ENCODE data around the gene BCL7C. TPM values are rescaled to one million over a fixed set of nuclear protein-coding genes. Genes with fewer than 3 reads are reported as not detected.

BCL7C gene
- total and polyA plus RNA-seq, 2 donors from 2014 or later = 40.0 to 77.9 TPM

DNA sequence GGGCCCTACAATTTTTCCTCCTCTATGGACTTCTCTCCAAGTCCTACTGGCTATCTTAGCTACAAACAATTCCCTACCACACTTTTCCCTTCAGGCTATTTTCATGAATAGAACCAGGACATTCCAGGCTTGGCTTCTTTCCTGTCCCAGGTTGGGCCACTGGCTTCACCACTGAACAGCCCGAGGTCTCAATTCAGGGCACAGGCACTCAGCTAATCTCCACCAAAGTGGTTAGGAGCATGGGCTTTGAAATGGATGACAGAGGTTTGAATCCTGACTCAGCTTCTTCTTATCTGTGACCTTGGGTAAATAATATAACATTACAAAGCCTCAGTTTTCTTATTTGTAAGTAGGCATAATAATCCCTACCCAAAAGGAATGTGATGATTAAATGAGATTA, 56.0 kb downstream of the BCL7C start:
- H3K9ac ChIP-seq (ENCODE audit: low read length in 3 of 3) = no peak overlapping the region
- H3K4me1 ChIP-seq (ENCODE audit: control insufficient read depth in 2 of 3, insufficient read depth in 2 of 3, low read depth in 1 of 3, low read length in 3 of 3) = peaks cover 0 to 6% (median 2%) of the 10 kb centered on the region in 3 donors
- no peak overlapping the region for H3K27ac ChIP-seq (ENCODE audit: low read depth in 2 of 2, low read length in 2 of 2)
- H3K4me3 ChIP-seq (ENCODE audit: low read length in 3 of 3) = no peak overlapping the region
- no peaks in the 10 kb centered on the region for H3K9me3 ChIP-seq (ENCODE audit: control insufficient read depth in 2 of 3, insufficient read depth in 1 of 3, low read length in 3 of 3)
- no peak for DNase-seq
- no peaks in the 10 kb centered on the region for H3K27me3 ChIP-seq (ENCODE audit: control insufficient read depth, insufficient read depth, low read length)
- no peaks in the 10 kb centered on the region for H3K36me3 ChIP-seq (ENCODE audit: control insufficient read depth in 2 of 3, insufficient read depth in 3 of 3, low read length in 3 of 3)
- TF ChIP-seq, protein P1, sequence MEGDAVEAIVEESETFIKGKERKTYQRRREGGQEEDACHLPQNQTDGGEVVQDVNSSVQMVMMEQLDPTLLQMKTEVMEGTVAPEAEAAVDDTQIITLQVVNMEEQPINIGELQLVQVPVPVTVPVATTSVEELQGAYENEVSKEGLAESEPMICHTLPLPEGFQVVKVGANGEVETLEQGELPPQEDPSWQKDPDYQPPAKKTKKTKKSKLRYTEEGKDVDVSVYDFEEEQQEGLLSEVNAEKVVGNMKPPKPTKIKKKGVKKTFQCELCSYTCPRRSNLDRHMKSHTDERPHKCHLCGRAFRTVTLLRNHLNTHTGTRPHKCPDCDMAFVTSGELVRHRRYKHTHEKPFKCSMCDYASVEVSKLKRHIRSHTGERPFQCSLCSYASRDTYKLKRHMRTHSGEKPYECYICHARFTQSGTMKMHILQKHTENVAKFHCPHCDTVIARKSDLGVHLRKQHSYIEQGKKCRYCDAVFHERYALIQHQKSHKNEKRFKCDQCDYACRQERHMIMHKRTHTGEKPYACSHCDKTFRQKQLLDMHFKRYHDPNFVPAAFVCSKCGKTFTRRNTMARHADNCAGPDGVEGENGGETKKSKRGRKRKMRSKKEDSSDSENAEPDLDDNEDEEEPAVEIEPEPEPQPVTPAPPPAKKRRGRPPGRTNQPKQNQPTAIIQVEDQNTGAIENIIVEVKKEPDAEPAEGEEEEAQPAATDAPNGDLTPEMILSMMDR (IDR thresholded peaks at IDR 0.05; ENCODE audit: borderline replicate concordance, extremely low read depth, insufficient read depth) = no peak
- intact Hi-C loops (cut with DNase I) = no loop called here
- FAIRE-seq = no peak

Small RNA genes within 50 kb of the gene (microRNA-seq; reads per million reads assigned to microRNA genes)
- gene MIR4519 (1.7 reads per million), gene MIR762 (not detected)

Other genes starting within 250 kb of the BCL7C start
- gene PRR14, start 243.1 kb downstream of the BCL7C start, total RNA-seq = 51.6 TPM
- gene PRR14, start 243.1 kb downstream of the BCL7C start, polyA plus RNA-seq (ENCODE audit: insufficient read depth, low read depth, low replicate concordance) = 44.2 TPM
- gene FBRS, start 235.6 kb downstream of the BCL7C start, total RNA-seq = 66.2 TPM
- gene FBRS, start 235.6 kb downstream of the BCL7C start, polyA plus RNA-seq (ENCODE audit: insufficient read depth, low read depth, low replicate concordance) = 26.3 TPM
- gene SRCAP, start 194.9 kb downstream of the BCL7C start, total RNA-seq = 71.9 TPM
- gene SRCAP, start 194.9 kb downstream of the BCL7C start, polyA plus RNA-seq (ENCODE audit: insufficient read depth, low read depth, low replicate concordance) = 1.6 TPM
- 27.8 TPM for gene PHKG2, start 145.7 kb downstream of the BCL7C start, total RNA-seq
- 34.9 TPM for gene PHKG2, start 145.7 kb downstream of the BCL7C start, polyA plus RNA-seq (ENCODE audit: insufficient read depth, low read depth, low replicate concordance)
- 12.2 TPM for gene CFAP119, start 132.0 kb downstream of the BCL7C start, total RNA-seq
- 13.5 TPM for gene CFAP119, start 132.0 kb downstream of the BCL7C start, polyA plus RNA-seq (ENCODE audit: insufficient read depth, low read depth, low replicate concordance)
- 109 TPM for gene RNF40, start 131.8 kb downstream of the BCL7C start, total RNA-seq
- 74.3 TPM for gene RNF40, start 131.8 kb downstream of the BCL7C start, polyA plus RNA-seq (ENCODE audit: insufficient read depth, low read depth, low replicate concordance)
- 19.8 TPM for gene ZNF629, start 106.9 kb downstream of the BCL7C start, total RNA-seq
- gene ZNF629, start 106.9 kb downstream of the BCL7C start, polyA plus RNA-seq (ENCODE audit: insufficient read depth, low read depth, low replicate concordance) = 8.1 TPM
- 7.3 TPM for gene CTF1, start 2.5 kb upstream of the BCL7C start, total RNA-seq
- 13.0 TPM for gene CTF1, start 2.5 kb upstream of the BCL7C start, polyA plus RNA-seq (ENCODE audit: insufficient read depth, low read depth, low replicate concordance)
- gene FBXL19, start 29.5 kb upstream of the BCL7C start, total RNA-seq = 18.9 TPM
- 7.4 TPM for gene FBXL19, start 29.5 kb upstream of the BCL7C start, polyA plus RNA-seq (ENCODE audit: insufficient read depth, low read depth, low replicate concordance)
- gene ORAI3, start 55.0 kb upstream of the BCL7C start, total RNA-seq = 23.1 TPM
- gene ORAI3, start 55.0 kb upstream of the BCL7C start, polyA plus RNA-seq (ENCODE audit: insufficient read depth, low read depth, low replicate concordance) = 32.3 TPM
- 18.8 TPM for gene SETD1A, start 63.7 kb upstream of the BCL7C start, total RNA-seq
- gene SETD1A, start 63.7 kb upstream of the BCL7C start, polyA plus RNA-seq (ENCODE audit: insufficient read depth, low read depth, low replicate concordance) = 4.8 TPM
- 40.5 TPM for gene HSD3B7, start 91.1 kb upstream of the BCL7C start, total RNA-seq
- 24.4 TPM for gene HSD3B7, start 91.1 kb upstream of the BCL7C start, polyA plus RNA-seq (ENCODE audit: insufficient read depth, low read depth, low replicate concordance)
- gene STX1B, start 116.6 kb upstream of the BCL7C start, total RNA-seq = 1.7 TPM
- gene STX1B, start 116.6 kb upstream of the BCL7C start, polyA plus RNA-seq (ENCODE audit: insufficient read depth, low read depth, low replicate concordance) = 0.22 TPM
- gene STX4, start 139.5 kb upstream of the BCL7C start, total RNA-seq = 60.6 TPM
- gene STX4, start 139.5 kb upstream of the BCL7C start, polyA plus RNA-seq (ENCODE audit: insufficient read depth, low read depth, low replicate concordance) = 61.2 TPM
- gene ZNF668, start 180.2 kb upstream of the BCL7C start, total RNA-seq = 6.4 TPM
- gene ZNF668, start 180.2 kb upstream of the BCL7C start, polyA plus RNA-seq (ENCODE audit: insufficient read depth, low read depth, low replicate concordance) = 5.4 TPM
- gene ZNF646, start 180.3 kb upstream of the BCL7C start, total RNA-seq = 20.5 TPM
- gene ZNF646, start 180.3 kb upstream of the BCL7C start, polyA plus RNA-seq (ENCODE audit: insufficient read depth, low read depth, low replicate concordance) = 2.9 TPM
- gene PRSS53, start 194.9 kb upstream of the BCL7C start, total RNA-seq = 2.6 TPM
- gene PRSS53, start 194.9 kb upstream of the BCL7C start, polyA plus RNA-seq (ENCODE audit: insufficient read depth, low read depth, low replicate concordance) = 0.99 TPM
- gene VKORC1, start 200.7 kb upstream of the BCL7C start, total RNA-seq = 84.7 TPM
- 209 TPM for gene VKORC1, start 200.7 kb upstream of the BCL7C start, polyA plus RNA-seq (ENCODE audit: insufficient read depth, low read depth, low replicate concordance)
- gene BCKDK, start 214.3 kb upstream of the BCL7C start, total RNA-seq = 47.6 TPM
- 70.6 TPM for gene BCKDK, start 214.3 kb upstream of the BCL7C start, polyA plus RNA-seq (ENCODE audit: insufficient read depth, low read depth, low replicate concordance)
- gene KAT8, start 223.6 kb upstream of the BCL7C start, total RNA-seq = 83.8 TPM
- gene KAT8, start 223.6 kb upstream of the BCL7C start, polyA plus RNA-seq (ENCODE audit: insufficient read depth, low read depth, low replicate concordance) = 40.9 TPM
- gene PRSS8, start 241.7 kb upstream of the BCL7C start, total RNA-seq = 64.6 TPM
- 187 TPM for gene PRSS8, start 241.7 kb upstream of the BCL7C start, polyA plus RNA-seq (ENCODE audit: insufficient read depth, low read depth, low replicate concordance)